B cell (primary cell): ENCODE measurements around the gene NAV2. TPM values are rescaled to one million over a fixed set of nuclear protein-coding genes. Genes with fewer than 3 reads are reported as not detected.

ENCODE experiments used
- ATAC-seq: fragments of 200-7000 bp; cut with Tn5 transposase; one replicate; pipeline ENCODE4 v1.10.0; 2021; ENCODE audit warnings: low read depth, mild to moderate bottlenecking, moderate number of reproducible peaks, moderate library complexity
- CTCF ChIA-PET: fragments of 350-600 bp; sonication (Branson Sonifier 250); formaldehyde crosslinking; loops from one replicate; lab custom pipeline; 2021; ENCODE audit warnings: antibody characterized with exemption, inconsistent platforms; lab: Charles Lee
- POLR2A ChIA-PET: fragments of 350-600 bp; sonication (Branson Sonifier 250); formaldehyde crosslinking; loops from one replicate; lab custom pipeline; 2021; ENCODE audit warnings: antibody characterized with exemption; lab: Charles Lee
- DNase-seq: peaks from one replicate; pipeline ENCODE4 v3.0.0; 2013
- H2AFZ ChIP-seq: 2 replicates; pipeline ENCODE4 v1.6.1; 2012; ENCODE audit warnings: mild to moderate bottlenecking, low read depth, low read length; ENCODE audit not compliant: insufficient read depth, poor library complexity, severe bottlenecking
- H3K27ac ChIP-seq, 2 donors: 1 replicate in 1 of 2; 2 replicates in 1 of 2; pipeline ENCODE4 v1.5.1; 2012 to 2013; ENCODE audit warnings: low read length in 2 of 2, mild to moderate bottlenecking in 2 of 2, moderate library complexity in 1 of 2
- H3K27me3 ChIP-seq, 4 experiments: fragments of 200-600 bp in 1 of 4; sonication (generic) in 1 of 4; replicated peaks in 1 of 4; 1 replicate in 2 of 4; 2 replicates in 2 of 4; pipeline versions ENCODE4 v1.6.1 to v1.7.0; 2013 to 2016; ENCODE audit warnings: low read length in 3 of 4, mild to moderate bottlenecking in 2 of 4, mixed read lengths in 1 of 4, moderate library complexity in 1 of 4; ENCODE audit not compliant: insufficient read depth in 4 of 4, control insufficient read depth in 3 of 4; ENCODE audit errors: control extremely low read depth in 1 of 4
- H3K36me3 ChIP-seq, 2 experiments: replicated peaks in 1 of 2; 1 replicate in 1 of 2; 2 replicates in 1 of 2; pipeline versions ENCODE4 v1.6.1 to v1.7.1; 2013; ENCODE audit warnings: low read length in 1 of 2; ENCODE audit not compliant: insufficient read depth in 2 of 2, control insufficient read depth in 1 of 2; ENCODE audit errors: control extremely low read depth in 1 of 2, extremely low read depth in 1 of 2
- H3K4me1 ChIP-seq, 2 donors: fragments of 200-600 bp in 1 of 2; sonication (generic) in 1 of 2; 1 replicate in 1 of 2; 2 replicates in 1 of 2; pipeline versions ENCODE4 v1.5.1 to v1.6.1; 2013 to 2017; ENCODE audit warnings: low read length in 2 of 2; ENCODE audit not compliant: control insufficient read depth in 2 of 2, insufficient read depth in 2 of 2
- H3K4me2 ChIP-seq: replicated peaks from 2 replicates; pipeline ENCODE3; 2012; ENCODE audit warnings: mild to moderate bottlenecking, low read depth, low read length; ENCODE audit not compliant: poor library complexity, severe bottlenecking
- H3K4me3 ChIP-seq, 5 experiments: fragments of 200-600 bp in 1 of 5; sonication (generic) in 1 of 5; 1 replicate in 3 of 5; 2 replicates in 2 of 5; pipeline versions ENCODE4 v1.5.1 to v1.7.0; 2011 to 2016; ENCODE audit warnings: low read length in 4 of 5, mild to moderate bottlenecking in 4 of 5, low read depth in 2 of 5, control low read depth in 1 of 5, moderate library complexity in 1 of 5; ENCODE audit not compliant: insufficient read depth in 1 of 5; ENCODE audit errors: control extremely low read depth in 1 of 5, extremely low read depth in 1 of 5
- H3K79me2 ChIP-seq: fragments of 200-600 bp; sonication (generic); one replicate; pipeline ENCODE4 v1.6.0; 2016; ENCODE audit warnings: low read length; ENCODE audit not compliant: control insufficient read depth, insufficient read depth
- H3K9ac ChIP-seq: fragments of 200-600 bp; sonication (generic); 2 replicates; pipeline ENCODE4 v1.6.1; 2017; ENCODE audit warnings: mild to moderate bottlenecking, low read length, moderate library complexity
- H3K9me3 ChIP-seq, 3 donors: one replicate each; pipeline versions ENCODE4 v1.6.1 to v1.7.1; 2013; ENCODE audit warnings: low read length in 2 of 3; ENCODE audit not compliant: control insufficient read depth in 2 of 3, insufficient read depth in 1 of 3; ENCODE audit errors: control extremely low read depth in 1 of 3
- H4K20me1 ChIP-seq: 2 replicates; pipeline ENCODE4 v1.6.0; 2012; ENCODE audit warnings: mild to moderate bottlenecking, low read length; ENCODE audit not compliant: insufficient read depth, control insufficient read depth, poor library complexity, severe bottlenecking
- H3K27ac Mint-ChIP-seq: one replicate; pipeline ENCODE4 v1.8.0; 2021; ENCODE audit warnings: mixed read lengths
- H3K27me3 Mint-ChIP-seq: one replicate; pipeline ENCODE4 v1.8.0; 2021; ENCODE audit warnings: mixed read lengths
- H3K4me1 Mint-ChIP-seq: one replicate; pipeline ENCODE4 v1.8.0; 2021; ENCODE audit warnings: mixed read lengths
- H3K4me3 Mint-ChIP-seq: one replicate; pipeline ENCODE4 v1.8.0; 2021; ENCODE audit warnings: mixed read lengths
- H3K9me3 Mint-ChIP-seq: one replicate; pipeline ENCODE4 v1.8.0; 2022; ENCODE audit warnings: mixed read lengths; ENCODE audit not compliant: insufficient read depth
- CTCF ChIP-seq: fragments of 200-600 bp; IDR thresholded peaks from one replicate; pipeline ENCODE4 v1.8.0; 2022; ENCODE audit warnings: antibody characterized with exemption, mild to moderate bottlenecking
- EZH2 ChIP-seq: IDR thresholded peaks from 2 replicates; pipeline ENCODE4 v1.6.1; 2012; ENCODE audit warnings: borderline replicate concordance, low read depth, mild to moderate bottlenecking, moderate library complexity, low read length; ENCODE audit not compliant: insufficient read depth, poor library complexity, severe bottlenecking
- WGBS: methylation state at CpG from one replicate; pipeline ENCODE4 v1.1.5; 2013; ENCODE audit warnings: missing lambda C conversion rate; ENCODE audit not compliant: insufficient coverage; 5-methylcytosine and 5-hydroxymethylcytosine counted together
- intact Hi-C: fragments of 100-400 bp; cut with micrococcal nuclease; formaldehyde crosslinking; loops from one replicate; pipeline ENCODE4 v1.10.0; 2022
- polyA plus RNA-seq: library from polyadenylated mRNA; depleted of rRNA; stranded (reverse); fragments of >200 nt; gene quantifications from 2 replicates; pipeline ENCODE4 v1.2.3, GENCODE V29; 2012
- total RNA-seq, 2 donors: library from RNA; stranded (reverse); fragments of 120-200 nt in 1 of 2; gene quantifications; 1 replicate in 1 of 2; 2 replicates in 1 of 2; pipeline versions ENCODE4 v1.2.3 to v1.2.4, GENCODE V29; 2013 to 2022

Gene NAV2
- total and polyA plus RNA-seq, 2 donors (not counting 1 experiment from before 2014, with no cell fraction given), result 0.82 to 22.2 TPM

GRCh38 chr11:19970944-19971343 is 258.3 kb downstream of the NAV2 start:
- H3K4me3 ChIP-seq, result no peak overlapping the region
- Mint-ChIP-seq H3K27ac (no peak overlapping the region), H3K9me3 (no peaks in the 10 kb centered on the region), H3K27me3 (peaks cover 52% of the 10 kb centered on the region), H3K4me3 (no peak overlapping the region), H3K4me1 (peaks cover 13% of the 10 kb centered on the region)
- TF ChIP-seq EZH2 (no peak), CTCF (no peak)
- no peak overlapping the region for H2AFZ ChIP-seq
- no peaks in the 10 kb centered on the region for H3K36me3 ChIP-seq
- intact Hi-C loops, result no loop called here
- ChIA-PET CTCF (no interaction called here), POLR2A (no interaction called here)
- H3K4me1 ChIP-seq, result peaks cover 13 to 15% of the 10 kb centered on the region in 2 donors
- ATAC-seq (no peak), DNase-seq (no peak)
- H3K27ac ChIP-seq, result no peak overlapping the region
- H3K4me2 ChIP-seq, result no peak overlapping the region
- peaks cover 0 to 14% (median 1%) of the 10 kb centered on the region in 4 experiments for H3K27me3 ChIP-seq
- no peaks in the 10 kb centered on the region for H4K20me1 ChIP-seq
- 26% methylated on average over 3 of the region's 4 CpGs for WGBS
- H3K79me2 ChIP-seq, result no peaks in the 10 kb centered on the region
- no peak overlapping the region for H3K9ac ChIP-seq
- H3K9me3 ChIP-seq, result peaks cover 0 to 4% (median 0%) of the 10 kb centered on the region in 3 donors

- Histone ChIP-seq H3K36me3 (no peaks in the 10 kb centered on the region), H3K4me2 (no peak overlapping the region), H4K20me1 (no peaks in the 10 kb centered on the region), H2AFZ (no peak overlapping the region), H3K27ac (no peak overlapping the region), H3K4me3 (no peak overlapping the region), H3K9me3 (peaks cover 0 to 4% (median 0%) of the 10 kb centered on the region in 3 donors), H3K4me1 (peaks cover 13 to 15% of the 10 kb centered on the region in 2 donors), H3K79me2 (no peaks in the 10 kb centered on the region), H3K9ac (no peak overlapping the region), H3K27me3 (peaks cover 0 to 16% (median 1%) of the 10 kb centered on the region in 4 experiments)
- 83% methylated on average over 1 of the region's 2 CpGs for WGBS
- Mint-ChIP-seq H3K9me3 (no peaks in the 10 kb centered on the region), H3K27me3 (peaks cover 48% of the 10 kb centered on the region), H3K4me3 (no peak overlapping the region), H3K27ac (no peak overlapping the region), H3K4me1 (peaks cover 13% of the 10 kb centered on the region)
- no peak for DNase-seq
- POLR2A ChIA-PET, result no interaction called here
- CTCF ChIA-PET, result no interaction called here
- intact Hi-C loops, result no loop called here
- no peak for ATAC-seq
- TF ChIP-seq EZH2 (no peak), CTCF (no peak)
Observed at GRCh38 chr11:19972091-19972490, 259.5 kb downstream of the NAV2 start.
